Right lobe of liver (tissue), 6 donors: ENCODE results near the gene ICA1. TPM values are rescaled to one million over a fixed set of nuclear protein-coding genes. Genes with fewer than 3 reads are reported as not detected.
A peak's percentile ranks its signal among the peaks of the same experiment; 100 is the strongest.

Source experiments
- ATAC-seq, 4 donors: fragments of 200-7000 bp; cut with Tn5 transposase; one replicate each; pipeline ENCODE4 v1.9.1; 2020; ENCODE audit warnings: mild to moderate bottlenecking in 4 of 4, moderate library complexity in 4 of 4
- DNase-seq, 3 donors: peaks; one replicate each; pipeline ENCODE4 v3.0.0-alpha.2; 2020
- H3K27ac ChIP-seq, 3 donors: fragments of 200-600 bp; one replicate each; pipeline ENCODE4 v1.8.0; 2022
- H3K27me3 ChIP-seq, 2 donors: fragments of 200-600 bp; one replicate each; pipeline ENCODE4 v1.8.0; 2022
- H3K36me3 ChIP-seq, 4 donors: fragments of 200-600 bp; sonication (generic) in 1 of 4; one replicate each; pipeline versions ENCODE4 v1.5.1 to v1.8.0; 2017 to 2022; ENCODE audit warnings: control low read depth in 1 of 4
- H3K4me1 ChIP-seq, 4 donors: fragments of 200-600 bp; sonication (generic) in 1 of 4; one replicate each; pipeline versions ENCODE4 v1.5.1 to v1.8.0; 2017 to 2022; ENCODE audit warnings: control low read depth in 1 of 4
- H3K4me3 ChIP-seq, 3 donors: fragments of 200-600 bp; one replicate each; pipeline ENCODE4 v1.8.0; 2022
- H3K9me3 ChIP-seq, 4 donors: fragments of 200-600 bp; sonication (generic) in 1 of 4; one replicate each; pipeline versions ENCODE4 v1.5.1 to v1.8.0; 2017 to 2022; ENCODE audit warnings: control low read depth in 1 of 4
- POLR2A ChIP-seq: fragments of 450-650 bp; IDR thresholded peaks from one replicate; pipeline ENCODE4 v1.6.1; 2017; ENCODE audit warnings: antibody characterized with exemption, mild to moderate bottlenecking
- WGBS: methylation state at CpG from one replicate; pipeline ENCODE4 v1.1.6; 2018; ENCODE audit warnings: low coverage, low lambda C conversion rate; ENCODE audit not compliant: insufficient coverage; ENCODE audit errors: missing lambda C conversion rate; 5-methylcytosine and 5-hydroxymethylcytosine counted together
- intact Hi-C, 2 donors: fragments of 100-400 bp; cut with DNase I; formaldehyde crosslinking; loops; one replicate each; pipeline versions ENCODE4 v1.11.2 to v1.14.1; 2022
- total RNA-seq, 6 experiments: library from RNA; depleted of rRNA in 2 of 6; stranded (reverse); fragments of >200 nt in 2 of 6; fragmentation: NEBNext Ultra II Directional in 3 of 6; extraction: Animal tissue kit (Norgen Biotek cat#: 25700) in 3 of 6; gene quantifications; one replicate each; pipeline versions ENCODE4 v1.1.0 to v1.2.4, GENCODE V29; 2016 to 2023
- TF ChIP-seq, protein P1 (sequence below), 4 donors: fragments of 200-600 bp in 3 of 4; fragments of 450-650 bp in 1 of 4; IDR thresholded peaks; one replicate each; pipeline versions ENCODE4 v1.5.1 to v1.8.0; 2016 to 2022; ENCODE audit warnings: antibody characterized with exemption in 4 of 4, mild to moderate bottlenecking in 2 of 4
- donor health status: DM: no; HTN: yes; CAD: no.
- donor health status: DM: no; HTN: no; CAD: no.
- donor health status: DM: no; HTN: no; CAD: no.
- donor health status: DM: no; HTN: yes; CAD: no.
- donor health status: DM: no; HTN: yes; CAD: no.

Gene ICA1
- total RNA-seq, 6 experiments from 2014 or later, result 0.95 to 15.0 (median 7.3) TPM

DNA sequence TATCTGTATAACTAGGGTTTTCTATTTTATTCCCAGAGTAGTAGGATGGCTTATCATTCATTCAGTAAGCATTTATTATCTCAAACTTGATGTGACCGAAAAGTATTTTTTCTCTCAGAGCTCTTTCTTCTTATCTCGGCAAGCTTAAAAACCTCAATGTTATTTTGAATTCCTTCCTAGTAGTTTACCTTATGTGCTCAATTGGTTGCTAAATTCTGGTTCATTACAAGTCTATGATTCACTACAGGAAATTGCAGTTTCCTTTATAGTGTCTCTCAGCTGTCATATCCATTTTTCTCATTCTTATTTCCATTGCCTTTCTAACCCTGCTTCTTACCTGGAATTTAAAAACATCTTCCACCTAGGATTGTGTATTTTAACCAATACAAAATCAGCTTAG, 12.6 kb upstream of the ICA1 start:
- Histone ChIP-seq H3K4me3 (no peak overlapping the region), H3K4me1 (no peaks in the 10 kb centered on the region), H3K36me3 (no peaks in the 10 kb centered on the region), H3K27ac (no peak overlapping the region), H3K9me3 (no peaks in the 10 kb centered on the region), H3K27me3 (no peaks in the 10 kb centered on the region)
- intact Hi-C loops, result no loop called here
- 64% methylated on average over 2 of the region's 2 CpGs for WGBS
- DNase-seq (no peak), ATAC-seq (no peak)
- TF ChIP-seq POLR2A, result no peak
- TF ChIP-seq, protein P1, sequence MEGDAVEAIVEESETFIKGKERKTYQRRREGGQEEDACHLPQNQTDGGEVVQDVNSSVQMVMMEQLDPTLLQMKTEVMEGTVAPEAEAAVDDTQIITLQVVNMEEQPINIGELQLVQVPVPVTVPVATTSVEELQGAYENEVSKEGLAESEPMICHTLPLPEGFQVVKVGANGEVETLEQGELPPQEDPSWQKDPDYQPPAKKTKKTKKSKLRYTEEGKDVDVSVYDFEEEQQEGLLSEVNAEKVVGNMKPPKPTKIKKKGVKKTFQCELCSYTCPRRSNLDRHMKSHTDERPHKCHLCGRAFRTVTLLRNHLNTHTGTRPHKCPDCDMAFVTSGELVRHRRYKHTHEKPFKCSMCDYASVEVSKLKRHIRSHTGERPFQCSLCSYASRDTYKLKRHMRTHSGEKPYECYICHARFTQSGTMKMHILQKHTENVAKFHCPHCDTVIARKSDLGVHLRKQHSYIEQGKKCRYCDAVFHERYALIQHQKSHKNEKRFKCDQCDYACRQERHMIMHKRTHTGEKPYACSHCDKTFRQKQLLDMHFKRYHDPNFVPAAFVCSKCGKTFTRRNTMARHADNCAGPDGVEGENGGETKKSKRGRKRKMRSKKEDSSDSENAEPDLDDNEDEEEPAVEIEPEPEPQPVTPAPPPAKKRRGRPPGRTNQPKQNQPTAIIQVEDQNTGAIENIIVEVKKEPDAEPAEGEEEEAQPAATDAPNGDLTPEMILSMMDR (IDR thresholded peaks at IDR 0.05), result no peak

GRCh38 chr7:8271960-8272359, 10.0 kb upstream of the ICA1 start:
- H3K9me3 ChIP-seq, result no peaks in the 10 kb centered on the region
- TF ChIP-seq POLR2A, result no peak
- TF ChIP-seq, protein P1 (IDR thresholded peaks at IDR 0.05), result no peak
- H3K4me3 ChIP-seq, result no peak overlapping the region
- ATAC-seq (no peak), DNase-seq (no peak)
- H3K27ac ChIP-seq, result no peak overlapping the region
- intact Hi-C loops, result no loop called here
- no peaks in the 10 kb centered on the region for H3K36me3 ChIP-seq
- H3K4me1 ChIP-seq, result no peaks in the 10 kb centered on the region
- H3K27me3 ChIP-seq, result no peaks in the 10 kb centered on the region

GRCh38 chr7:8263048-8263447, 1.1 kb upstream of the ICA1 start:
- peaks cover 0 to 8% of the 10 kb centered on the region in 2 donors for H3K27me3 ChIP-seq
- 84% methylated on average over 7 of the region's 7 CpGs for WGBS
- TF ChIP-seq POLR2A, result no peak
- TF ChIP-seq, protein P1 (IDR thresholded peaks at IDR 0.05), result no peak

GRCh38 chr7:8260871-8261694, 884 bp downstream of the ICA1 start:
- DNase-seq, result peak; percentile 54 to 82 (median 56)
- ATAC-seq, result peak; percentile 70 to 75 (median 72)
- peak overlapping the region; percentile 50 to 84 (median 63) for H3K4me3 ChIP-seq
- H3K27me3 ChIP-seq, result peaks cover 0 to 8% of the 10 kb centered on the region in 2 donors
- TF ChIP-seq, protein P1 (IDR thresholded peaks at IDR 0.05), result no peak
- no peak for TF ChIP-seq POLR2A
- peak overlapping the region; percentile 67 to 82 (median 81) for H3K27ac ChIP-seq
- H3K4me1 ChIP-seq, result peaks cover 0 to 7% (median 2%) of the 10 kb centered on the region in 4 donors
- H3K36me3 ChIP-seq, result no peaks in the 10 kb centered on the region
- 9% methylated on average over 31 of the region's 31 CpGs for WGBS
- no peaks in the 10 kb centered on the region for H3K9me3 ChIP-seq
- intact Hi-C loops, result no loop called here

More at GRCh38 chr7:8263048-8263447, 1.1 kb upstream of the ICA1 start:
- no peak for ATAC-seq
- Histone ChIP-seq H3K36me3 (no peaks in the 10 kb centered on the region), H3K4me1 (peaks cover 0 to 7% (median 2%) of the 10 kb centered on the region in 4 donors), H3K27ac (no peak overlapping the region), H3K4me3 (no peak overlapping the region), H3K9me3 (no peaks in the 10 kb centered on the region)
- no peak for DNase-seq
- intact Hi-C loops, result no loop called here
